HFF-Myc (cell line): ENCODE measurements around the gene GABBR2.

ENCODE experiments used
- DNase-seq: peaks from one replicate; pipeline ENCODE4 v3.0.0-alpha.2; 2011; ENCODE audit warnings: low read depth; ENCODE audit errors: extremely low read depth
- H3K4me3 ChIP-seq: replicated peaks from 2 replicates; pipeline ENCODE4 v1.5.1; 2011; ENCODE audit warnings: low read depth, mild to moderate bottlenecking, control low read depth, low read length
- TF ChIP-seq, protein P1 (sequence below): IDR thresholded peaks from 2 replicates; pipeline ENCODE4 v1.5.1; 2012; ENCODE audit warnings: mild to moderate bottlenecking, low read depth, low read length, control low read depth; ENCODE audit errors: missing control alignments

The GABBR2 gene

DNA sequence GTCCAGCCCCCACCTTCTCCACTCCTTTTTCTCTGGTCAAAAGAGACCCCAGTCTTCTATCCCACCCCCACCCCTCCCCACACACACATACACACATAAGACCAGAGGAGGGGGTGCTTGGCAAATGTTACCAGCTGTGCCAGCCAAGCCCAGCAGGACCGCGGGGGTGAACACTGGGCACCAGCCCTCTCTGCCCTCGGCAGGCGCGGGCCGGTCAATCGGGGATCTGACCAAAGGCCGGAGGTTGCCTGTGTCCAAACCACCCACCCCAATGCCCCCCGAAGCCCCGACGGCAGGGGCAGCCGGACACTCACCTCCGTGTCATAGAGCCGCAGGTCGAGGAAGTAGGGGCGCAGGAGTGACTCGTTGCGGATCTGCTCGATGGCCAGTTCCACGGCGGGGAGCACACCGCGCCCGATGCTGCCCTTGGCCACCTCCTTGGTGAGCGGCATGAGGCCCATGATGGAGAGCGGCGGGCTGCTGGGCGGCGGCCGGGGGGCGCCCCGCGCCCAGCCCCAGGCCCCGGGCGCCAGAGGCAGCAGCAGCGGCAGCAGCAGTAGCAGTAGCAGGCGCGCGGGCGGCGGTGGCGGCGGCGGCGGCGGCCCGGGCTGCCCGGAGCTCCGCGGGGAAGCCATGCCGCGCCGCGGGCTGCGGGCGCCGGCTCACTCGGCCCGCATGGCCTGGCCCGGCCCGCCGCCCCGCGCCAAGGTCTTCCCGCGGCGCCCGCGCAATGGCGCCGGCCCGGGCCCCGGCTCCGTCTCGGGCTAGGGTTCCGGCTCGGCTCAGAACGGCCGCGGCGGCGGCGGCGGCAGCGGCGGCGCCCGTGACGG lies 417 bp downstream of the GABBR2 start:
- TF ChIP-seq, protein P1, sequence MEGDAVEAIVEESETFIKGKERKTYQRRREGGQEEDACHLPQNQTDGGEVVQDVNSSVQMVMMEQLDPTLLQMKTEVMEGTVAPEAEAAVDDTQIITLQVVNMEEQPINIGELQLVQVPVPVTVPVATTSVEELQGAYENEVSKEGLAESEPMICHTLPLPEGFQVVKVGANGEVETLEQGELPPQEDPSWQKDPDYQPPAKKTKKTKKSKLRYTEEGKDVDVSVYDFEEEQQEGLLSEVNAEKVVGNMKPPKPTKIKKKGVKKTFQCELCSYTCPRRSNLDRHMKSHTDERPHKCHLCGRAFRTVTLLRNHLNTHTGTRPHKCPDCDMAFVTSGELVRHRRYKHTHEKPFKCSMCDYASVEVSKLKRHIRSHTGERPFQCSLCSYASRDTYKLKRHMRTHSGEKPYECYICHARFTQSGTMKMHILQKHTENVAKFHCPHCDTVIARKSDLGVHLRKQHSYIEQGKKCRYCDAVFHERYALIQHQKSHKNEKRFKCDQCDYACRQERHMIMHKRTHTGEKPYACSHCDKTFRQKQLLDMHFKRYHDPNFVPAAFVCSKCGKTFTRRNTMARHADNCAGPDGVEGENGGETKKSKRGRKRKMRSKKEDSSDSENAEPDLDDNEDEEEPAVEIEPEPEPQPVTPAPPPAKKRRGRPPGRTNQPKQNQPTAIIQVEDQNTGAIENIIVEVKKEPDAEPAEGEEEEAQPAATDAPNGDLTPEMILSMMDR, result no peak
- no peak overlapping the region for H3K4me3 ChIP-seq
- no peak for DNase-seq

DNA sequence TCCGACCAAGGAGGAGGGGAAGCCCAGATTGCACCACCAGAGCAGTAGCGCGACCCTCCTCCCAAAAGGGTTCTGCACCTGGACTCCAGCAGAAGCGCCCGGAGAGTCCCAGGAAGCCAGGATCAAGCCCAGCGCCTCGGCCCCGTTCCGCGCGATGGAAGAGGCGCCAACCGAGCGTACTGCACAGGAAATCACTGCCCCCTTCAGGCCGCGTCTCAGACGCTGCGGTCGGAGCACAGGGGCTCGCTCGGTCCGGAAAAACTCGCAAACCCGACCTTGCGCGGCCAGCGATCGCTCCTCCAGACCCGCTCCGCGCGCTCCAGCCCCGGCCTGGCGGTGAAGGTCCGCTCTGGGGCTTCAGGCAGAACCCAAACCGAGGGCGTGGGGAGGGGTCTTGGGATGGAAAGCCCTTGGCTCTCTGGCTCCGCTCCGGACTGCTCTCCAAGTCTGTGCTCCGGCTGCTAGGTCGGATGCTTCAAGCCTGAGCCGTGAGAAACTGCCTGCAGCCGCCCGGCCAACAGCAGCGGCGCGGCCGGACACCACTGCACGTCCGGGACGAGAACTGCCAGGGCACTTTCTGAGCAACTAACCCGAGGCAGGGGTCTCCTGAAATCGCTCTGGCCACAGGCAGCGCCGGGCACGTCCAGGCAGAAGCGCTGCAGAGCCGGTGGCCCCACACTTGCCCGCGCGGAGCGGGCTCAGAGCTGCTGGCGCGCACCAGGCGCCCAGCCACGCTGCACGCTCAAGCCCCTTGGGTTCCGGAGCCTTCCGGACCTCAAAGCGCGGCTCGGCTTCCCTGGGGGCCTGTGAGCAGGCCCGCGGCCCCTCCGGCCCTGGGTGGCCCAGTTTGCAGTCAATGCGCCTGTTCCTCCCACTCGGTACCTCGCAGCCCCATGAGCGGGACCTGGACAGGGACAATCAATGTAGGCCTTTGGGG lies 1.3 kb downstream of the GABBR2 start:
- DNase-seq, result peak; percentile 15
- H3K4me3 ChIP-seq, result no peak overlapping the region
- TF ChIP-seq, protein P1, result peak; percentile 62

DNA sequence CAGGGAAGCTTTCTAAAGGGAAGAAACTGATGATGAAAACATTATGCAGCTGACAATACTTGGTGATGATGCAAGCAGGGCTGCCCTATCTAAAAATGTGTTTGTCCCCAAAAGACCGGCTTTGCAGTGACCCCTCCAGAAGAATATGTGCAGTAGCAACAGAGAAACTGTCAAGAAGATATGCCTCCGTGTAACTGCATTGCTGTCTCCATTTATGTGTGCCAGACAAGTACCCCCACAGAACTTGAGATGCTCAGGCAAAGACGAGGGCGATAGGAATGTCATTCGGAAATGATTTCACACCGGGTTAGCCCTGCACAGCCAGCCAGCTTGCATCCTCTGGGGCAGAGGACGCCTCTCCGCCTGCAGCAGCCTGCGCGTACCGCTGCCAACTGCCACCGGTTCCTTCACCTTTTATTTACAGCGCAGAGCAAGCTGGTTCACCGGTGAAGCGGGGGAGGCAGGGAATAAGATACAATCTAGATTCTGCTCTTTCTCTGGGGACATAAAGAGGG lies 2.0 kb downstream of the GABBR2 start:
- no peak for DNase-seq
- no peak overlapping the region for H3K4me3 ChIP-seq
- TF ChIP-seq, protein P1, result no peak

DNA sequence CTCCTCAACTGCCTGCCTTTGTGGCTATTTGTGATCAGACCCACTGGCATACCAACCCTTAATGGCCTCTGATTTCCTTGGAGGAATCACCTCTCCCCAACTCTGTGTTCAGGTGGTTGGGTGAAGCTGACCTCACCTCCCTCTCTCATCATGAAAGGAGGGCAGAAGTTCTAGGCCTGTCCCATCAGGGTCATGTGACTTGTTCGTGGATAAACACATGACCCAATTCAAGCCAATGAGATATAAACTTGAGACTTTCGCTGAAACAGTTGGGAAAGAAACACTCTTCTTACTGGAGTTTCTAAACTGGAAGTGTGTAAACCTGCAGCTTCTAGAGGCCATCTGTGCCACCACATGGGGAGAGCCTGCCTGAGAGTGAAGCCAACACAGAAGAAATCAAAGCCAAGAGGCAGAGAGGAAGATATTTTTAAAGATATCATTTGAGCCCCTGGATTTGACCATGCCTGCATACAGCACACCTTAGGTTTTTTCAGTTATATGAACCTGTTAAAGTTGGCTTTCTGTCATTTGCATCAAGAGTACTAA lies 5.8 kb downstream of the GABBR2 start:
- no peak for DNase-seq
- no peak overlapping the region for H3K4me3 ChIP-seq
- TF ChIP-seq, protein P1, result no peak

DNA sequence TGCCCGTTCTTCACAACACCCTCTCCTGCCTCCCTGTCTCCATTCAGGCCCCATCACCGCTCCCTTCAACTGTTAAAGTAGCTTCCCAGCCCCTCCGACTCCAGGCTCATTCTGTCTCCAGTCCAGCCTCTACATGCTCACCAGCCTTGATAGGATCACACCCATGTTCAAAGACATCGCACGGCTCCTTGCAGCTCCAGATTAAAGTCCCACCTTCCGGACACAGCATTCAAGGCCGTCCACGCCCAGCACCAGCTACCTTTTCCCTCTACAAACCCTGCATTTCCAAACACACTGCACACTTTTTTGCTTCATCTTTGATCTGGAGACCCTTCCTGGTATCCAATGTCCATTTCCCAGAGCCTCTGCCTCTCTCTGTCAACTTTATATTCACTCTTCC lies 6.4 kb downstream of the GABBR2 start:
- no peak overlapping the region for H3K4me3 ChIP-seq
- no peak for DNase-seq
- TF ChIP-seq, protein P1, result no peak

DNA sequence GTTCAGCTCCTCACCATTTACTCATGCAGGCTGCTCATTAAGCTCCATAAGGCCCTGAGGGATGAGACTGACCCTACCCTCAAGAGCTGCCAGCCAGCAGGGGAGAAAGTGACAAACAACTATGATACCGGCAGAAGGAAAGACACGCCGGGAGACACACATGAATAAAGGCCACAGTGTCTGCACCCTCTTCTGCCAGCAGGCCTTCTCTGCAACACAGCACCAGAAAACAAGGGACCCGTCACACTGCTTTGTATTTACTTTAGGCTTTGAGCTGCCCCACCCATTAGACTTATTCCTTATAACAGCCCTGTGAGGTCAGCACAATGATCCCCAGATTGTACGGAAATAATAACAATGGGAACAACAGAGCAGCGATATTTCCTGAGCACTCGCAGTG lies 7.2 kb downstream of the GABBR2 start:
- TF ChIP-seq, protein P1, result no peak
- no peak overlapping the region for H3K4me3 ChIP-seq
- DNase-seq, result no peak
